ENCODE measurements around the gene SAC3D1. TPM values are rescaled to one million over a fixed set of nuclear protein-coding genes. Genes with fewer than 3 reads are reported as not detected.
A peak's percentile ranks its signal among the peaks of the same experiment; 100 is the strongest.

The SAC3D1 gene
- total and polyA plus RNA-seq, 8 donors: 8.9 to 15.4 (median 12.5) TPM

- no peaks in the 10 kb centered on the region for H3K27me3 ChIP-seq
- no peak for ATAC-seq
- H3K27ac ChIP-seq: no peak overlapping the region
- H3K4me1 ChIP-seq: peaks cover 0 to 5% of the 10 kb centered on the region in 2 donors
- no peak for DNase-seq
- H3K9me3 ChIP-seq: no peaks in the 10 kb centered on the region
- TF ChIP-seq CTCF (IDR thresholded peaks at IDR 0.05): no peak
- no peaks in the 10 kb centered on the region for H3K36me3 ChIP-seq
- intact Hi-C loops (cut with DNase I): no loop called here
- H3K4me3 ChIP-seq: no peak overlapping the region
Measured at GRCh38 chr11:65008016-65008415, 33.0 kb upstream of the SAC3D1 start.

GRCh38 chr11:65008873-65009272 lies 32.1 kb upstream of the SAC3D1 start:
- Histone ChIP-seq H3K4me3 (no peak overlapping the region), H3K36me3 (no peaks in the 10 kb centered on the region), H3K27me3 (no peaks in the 10 kb centered on the region), H3K27ac (no peak overlapping the region), H3K4me1 (peaks cover 0 to 10% of the 10 kb centered on the region in 2 donors), H3K9me3 (no peaks in the 10 kb centered on the region)
- intact Hi-C loops (cut with DNase I): no loop called here
- DNase-seq: peak in 1 of 4 donors; percentile 3
- TF ChIP-seq CTCF (IDR thresholded peaks at IDR 0.05): no peak
- ATAC-seq: no peak

GRCh38 chr11:65013130-65013887 lies 27.7 kb upstream of the SAC3D1 start:
- Histone ChIP-seq H3K36me3 (peaks cover 0 to 6% of the 10 kb centered on the region in 2 donors), H3K9me3 (no peaks in the 10 kb centered on the region), H3K27ac (peak overlapping the region; percentile 99 to 100), H3K27me3 (no peaks in the 10 kb centered on the region), H3K4me3 (peak overlapping the region; percentile 70 to 91), H3K4me1 (peaks cover 7 to 30% of the 10 kb centered on the region in 2 donors)
- peak; percentile 93 for ATAC-seq
- intact Hi-C loops (cut with DNase I): no loop called here
- peak; percentile 62 to 84 for TF ChIP-seq CTCF (IDR thresholded peaks at IDR 0.05)
- DNase-seq: peak; percentile 83 to 97 (median 94)

GRCh38 chr11:65013888-65014725 lies 26.9 kb upstream of the SAC3D1 start, which contains the start of gene ARL2:
Gene ARL2 (plus strand): TSS chr11:65014160. CDS start chr11:65014208, 48 bp downstream.
- H3K9me3 ChIP-seq: no peaks in the 10 kb centered on the region
- peaks cover 7 to 30% of the 10 kb centered on the region in 2 donors for H3K4me1 ChIP-seq
- H3K4me3 ChIP-seq: peak within 1 kb of the TSS; percentile 70 to 91
- DNase-seq: peak; percentile 92 to 96 (median 95)
- H3K27ac ChIP-seq: peak within 1 kb of the TSS; percentile 99 to 100
- H3K36me3 ChIP-seq: peaks cover 0 to 12% of the 10 kb centered on the region in 2 donors
- intact Hi-C loops (cut with DNase I): no loop called here
- TF ChIP-seq CTCF (IDR thresholded peaks at IDR 0.05): peak; percentile 84 to 91
- peak; percentile 89 for ATAC-seq
- no peaks in the 10 kb centered on the region for H3K27me3 ChIP-seq

Data from left lung (tissue), 10 donors.